ENCODE data around the gene GSG1. TPM values are rescaled to one million over a fixed set of nuclear protein-coding genes. Genes with fewer than 3 reads are reported as not detected.
"Not testable (repeated sequence)": the region's sequence is repeated elsewhere in the genome, so short reads cannot be mapped to it uniquely, and the experiment has no call there.

GSG1 gene
- polyA plus RNA-seq, 1 donor = 19.1 TPM

DNA sequence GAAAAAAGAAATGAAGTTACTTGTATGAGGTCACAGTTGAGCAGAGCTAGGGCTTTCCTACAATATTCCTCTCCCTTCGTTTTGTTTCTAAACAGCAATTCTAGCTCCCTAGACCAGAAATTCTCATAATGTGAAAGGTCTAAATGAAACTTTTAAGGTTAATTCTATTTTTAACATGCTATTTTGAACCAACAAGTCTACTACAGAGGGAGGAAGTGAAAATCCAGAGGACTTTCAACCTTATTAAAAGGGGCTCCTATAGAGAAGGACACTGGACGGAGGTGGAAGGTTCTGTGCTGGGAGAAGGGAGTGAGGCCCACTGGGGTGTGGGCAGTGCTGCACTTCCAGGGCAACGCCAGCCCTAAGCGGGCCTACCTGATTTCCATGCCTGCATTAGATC, 13.4 kb downstream of the GSG1 start:
- DNase-seq = no peak

GRCh38 chr12:13088496-13088895, 15.0 kb downstream of the GSG1 start:
- DNase-seq = no peak

GRCh38 chr12:13087766-13088165, 15.7 kb downstream of the GSG1 start:
- no peak for DNase-seq

DNA sequence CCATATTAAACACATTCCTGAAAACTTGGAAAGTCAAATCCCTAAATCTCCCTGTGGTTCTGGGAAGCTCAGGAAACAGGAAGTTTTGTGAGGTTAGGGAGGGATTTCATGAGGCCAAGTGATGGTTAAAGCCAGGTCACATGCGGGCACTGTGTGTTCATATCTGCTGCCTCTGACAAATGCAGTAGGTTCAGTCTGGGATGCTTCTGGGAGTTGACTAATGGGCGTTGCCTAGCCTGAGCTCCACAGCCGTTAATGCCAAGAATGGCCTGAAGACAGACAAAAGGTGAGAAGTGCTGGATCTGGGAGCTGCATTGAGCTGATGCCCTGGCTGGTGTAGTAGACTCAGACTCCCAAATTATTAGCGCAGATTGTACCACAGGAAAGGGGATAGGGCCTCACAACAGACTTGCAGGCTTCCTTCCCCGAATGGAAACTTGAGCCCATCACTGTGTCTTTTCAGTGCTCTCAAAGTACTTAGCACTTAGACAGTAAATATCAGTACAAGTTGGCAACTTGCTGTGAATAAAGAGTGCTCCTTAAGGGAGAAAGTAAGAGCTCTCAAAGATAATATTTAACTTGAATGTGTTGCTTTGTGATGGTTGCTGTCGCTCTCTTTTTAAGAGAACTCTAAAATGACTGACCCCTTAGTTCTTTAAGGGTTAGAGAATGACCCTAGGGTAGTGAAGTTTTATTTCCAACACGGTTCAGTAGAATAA, 17.3 kb downstream of the GSG1 start:
- no peak for DNase-seq

DNA sequence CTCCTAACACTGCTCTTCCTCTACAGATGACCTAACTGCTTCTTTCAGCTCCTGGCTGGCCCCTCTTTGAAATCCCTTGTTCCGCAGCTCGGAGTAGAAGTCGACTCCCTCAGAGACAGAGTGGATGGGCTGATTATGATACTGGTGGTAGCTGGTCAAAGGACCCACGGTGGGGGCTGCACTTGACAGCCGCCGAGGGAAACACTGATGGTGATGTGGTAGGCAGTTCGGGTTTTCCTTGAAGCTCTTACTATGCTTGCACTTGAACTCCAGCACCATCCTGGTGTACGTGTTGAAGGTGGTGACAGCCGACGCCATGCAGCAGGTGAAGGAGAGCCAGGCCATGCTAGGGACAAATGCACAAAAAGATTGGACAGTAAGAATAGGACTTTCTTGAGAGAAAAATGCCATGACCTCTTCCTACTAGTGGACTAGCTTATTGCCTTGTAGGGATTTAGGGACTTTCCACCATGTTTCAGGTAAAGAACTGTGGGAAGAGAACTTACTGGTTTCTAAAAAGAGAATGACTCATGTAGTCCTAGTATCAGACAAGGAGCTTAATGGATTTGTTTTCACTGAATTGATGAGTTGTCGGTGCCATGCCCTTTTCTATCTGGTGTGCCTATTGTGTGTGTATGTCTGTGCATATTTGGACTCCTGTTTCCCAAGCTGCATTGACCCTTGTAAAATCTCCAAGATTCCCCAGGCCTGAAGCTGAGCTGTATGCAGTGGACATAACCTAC, 18.4 kb downstream of the GSG1 start:
- no peak for DNase-seq

GRCh38 chr12:13083638-13084037, 19.8 kb downstream of the GSG1 start:
- DNase-seq = not testable (repeated sequence)

DNA sequence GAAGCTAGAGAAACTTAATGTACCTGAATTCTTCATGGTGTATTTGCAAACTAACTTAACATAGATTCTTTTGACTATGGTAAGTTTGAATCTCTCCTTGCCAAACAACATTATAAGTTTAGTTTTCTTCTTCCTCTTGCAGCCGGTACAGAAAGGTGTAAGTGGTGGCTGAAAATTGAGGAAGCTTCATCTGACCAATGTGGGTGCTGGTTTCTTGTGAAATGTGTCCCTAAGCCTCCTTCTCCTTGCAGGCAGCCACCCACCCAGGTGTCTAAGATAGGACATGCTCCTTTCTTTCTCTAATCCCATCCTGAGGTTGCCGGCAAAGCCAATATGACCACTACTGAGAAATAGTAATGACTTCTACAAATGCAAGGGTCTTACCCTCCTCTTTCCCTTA, 20.6 kb downstream of the GSG1 start:
- no peak for DNase-seq

DNA sequence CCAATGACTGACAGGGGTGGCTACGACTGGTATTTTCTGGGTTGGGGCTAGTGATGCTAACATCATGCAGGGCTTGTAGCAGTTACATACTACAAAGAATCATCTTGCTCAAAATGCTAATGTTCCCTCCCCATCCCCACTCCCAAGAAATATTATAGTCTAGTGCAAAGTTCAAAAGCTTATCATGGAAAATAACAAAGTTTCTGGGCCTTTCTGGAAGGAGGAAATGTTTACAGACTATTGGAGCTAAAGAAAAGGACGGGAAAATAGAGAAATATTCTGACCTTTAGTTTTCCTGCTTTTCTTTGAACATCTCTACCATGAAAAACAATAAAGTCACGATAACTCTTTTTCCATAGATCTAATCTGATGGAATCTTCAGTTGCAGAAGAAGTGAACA, 23.2 kb downstream of the GSG1 start:
- DNase-seq = no peak

GRCh38 chr12:13079440-13079906, 24.0 kb downstream of the GSG1 start:
- DNase-seq = no peak

DNA sequence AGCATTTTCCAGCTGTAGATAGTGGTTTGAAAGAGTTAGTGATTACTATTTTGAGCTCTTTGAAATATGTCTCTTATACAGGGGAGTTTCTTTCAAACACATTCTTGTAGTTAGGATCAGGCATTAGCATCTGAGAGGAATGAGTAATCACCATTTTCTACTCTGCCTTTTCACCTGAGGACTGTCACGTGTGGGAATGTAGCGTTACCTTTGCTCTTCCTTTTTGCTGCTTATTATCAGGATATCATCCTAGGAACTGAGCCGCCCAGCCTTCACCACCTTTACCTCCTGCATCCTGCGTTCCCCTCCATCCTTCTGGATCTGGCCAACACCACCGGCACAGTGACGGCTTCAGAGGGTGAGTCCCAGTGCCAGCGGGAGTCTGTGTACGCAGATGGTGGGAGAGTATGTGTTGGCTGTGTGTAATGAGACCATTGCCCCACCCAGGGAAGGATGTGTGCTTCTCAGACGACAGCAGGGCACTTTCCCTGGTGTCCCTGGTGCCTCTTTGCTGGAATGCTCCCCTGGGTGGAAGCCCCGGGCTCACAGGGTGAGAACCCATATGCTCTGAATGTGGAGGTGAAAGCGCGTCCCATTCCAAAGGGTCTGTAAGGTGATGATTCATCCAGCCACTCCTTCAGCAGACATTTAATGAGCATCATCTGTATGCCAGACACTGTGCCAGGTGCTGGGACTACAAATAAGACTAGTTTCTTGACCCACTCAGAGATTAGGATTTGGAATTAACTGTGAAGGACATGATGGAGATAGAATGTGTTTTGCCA, 27.5 kb downstream of the GSG1 start:
- DNase-seq = no peak

DNA sequence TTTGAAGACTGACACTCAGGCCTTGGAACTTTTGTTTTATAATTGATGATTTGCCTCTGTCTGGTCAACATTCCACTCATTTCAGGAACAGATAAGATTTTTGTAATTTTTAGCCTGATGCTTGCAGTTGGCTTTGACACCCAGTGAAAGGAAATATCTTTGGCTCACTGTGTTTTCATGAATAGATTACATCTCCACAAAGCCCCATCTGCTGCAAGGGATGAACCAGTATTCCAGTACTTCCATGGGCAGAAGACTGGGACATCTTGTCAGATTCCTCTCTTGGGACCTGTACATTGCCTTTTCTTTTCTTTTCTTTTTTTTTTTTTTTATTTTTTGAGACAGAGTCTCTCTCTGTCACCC, 28.4 kb downstream of the GSG1 start:
- DNase-seq = no peak

DNA sequence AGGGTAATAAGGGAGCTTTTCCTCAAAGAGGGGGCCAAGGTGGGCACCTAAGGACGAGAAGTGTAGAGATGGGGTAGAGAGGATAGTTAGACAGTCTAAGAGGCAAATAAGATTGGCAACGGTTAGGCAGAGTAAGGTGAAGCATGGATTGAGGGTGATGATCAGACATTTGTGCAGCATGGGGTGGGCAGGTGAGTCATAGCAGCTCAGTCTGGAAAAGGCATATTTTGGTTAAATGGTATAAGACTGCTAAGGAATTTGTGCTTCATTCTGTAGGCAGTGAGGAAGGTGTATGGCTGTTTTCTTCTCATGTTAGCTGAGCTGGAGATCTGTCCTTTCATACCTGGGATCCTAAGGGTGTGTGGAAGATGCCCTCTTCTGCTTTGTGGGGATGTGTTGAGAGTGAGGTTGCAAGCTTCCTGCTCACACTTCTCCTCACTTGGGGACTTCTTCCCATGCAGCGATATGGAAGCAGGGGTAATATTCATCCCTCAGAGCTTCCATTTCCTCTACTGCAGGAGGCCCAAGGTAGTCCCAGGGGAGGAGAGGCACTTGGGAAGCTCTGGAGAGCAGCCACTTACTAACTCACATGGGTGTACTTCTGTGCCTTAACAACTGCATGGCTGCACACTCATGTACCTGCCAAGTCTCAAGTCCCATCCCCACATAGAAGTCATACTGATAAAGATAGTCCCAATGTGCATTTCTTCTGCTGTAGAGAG, 28.9 kb downstream of the GSG1 start:
- DNase-seq = no peak

DNA sequence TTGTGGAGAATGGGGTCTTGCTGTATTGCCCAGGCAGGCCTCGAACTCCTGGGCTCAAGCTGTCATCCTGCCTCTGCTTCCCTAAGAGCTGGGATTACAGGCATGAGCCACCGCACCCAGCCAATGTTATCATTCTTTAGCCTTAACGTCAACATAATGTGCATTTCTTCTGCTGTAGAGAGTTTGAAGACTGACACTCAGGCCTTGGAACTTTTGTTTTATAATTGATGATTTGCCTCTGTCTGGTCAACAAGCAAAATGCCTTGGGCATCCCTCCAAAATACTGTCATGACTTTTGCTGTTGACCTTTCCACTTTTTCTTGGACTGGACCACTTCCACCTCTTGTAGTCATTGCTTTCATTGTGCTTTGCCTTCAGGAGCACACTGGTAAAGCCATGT, 30.3 kb downstream of the GSG1 start:
- DNase-seq = no peak

GRCh38 chr12:13071305-13072280, 31.9 kb downstream of the GSG1 start:
- no peak for DNase-seq

GRCh38 chr12:13069380-13069779, 34.1 kb downstream of the GSG1 start:
- DNase-seq = no peak

DNA sequence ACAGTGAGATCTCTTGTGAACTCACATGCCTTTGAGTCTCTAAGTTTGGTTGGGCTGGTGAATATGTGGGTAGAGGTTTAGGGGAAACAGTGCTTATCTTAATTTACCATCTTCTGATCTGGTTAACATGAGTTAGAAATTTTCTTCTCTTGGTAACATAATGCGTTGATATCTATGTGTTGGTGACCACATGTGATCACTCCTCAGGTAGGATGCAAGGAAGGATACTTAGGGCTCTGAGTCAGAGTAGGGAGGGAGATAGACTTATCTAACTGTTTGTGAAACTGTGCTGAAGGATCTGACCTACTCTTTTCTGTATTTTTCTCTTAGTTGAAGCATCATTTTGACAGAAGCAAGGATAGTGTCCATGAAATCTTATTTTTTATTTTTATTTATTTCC, 36.1 kb downstream of the GSG1 start:
- DNase-seq = no peak

DNA sequence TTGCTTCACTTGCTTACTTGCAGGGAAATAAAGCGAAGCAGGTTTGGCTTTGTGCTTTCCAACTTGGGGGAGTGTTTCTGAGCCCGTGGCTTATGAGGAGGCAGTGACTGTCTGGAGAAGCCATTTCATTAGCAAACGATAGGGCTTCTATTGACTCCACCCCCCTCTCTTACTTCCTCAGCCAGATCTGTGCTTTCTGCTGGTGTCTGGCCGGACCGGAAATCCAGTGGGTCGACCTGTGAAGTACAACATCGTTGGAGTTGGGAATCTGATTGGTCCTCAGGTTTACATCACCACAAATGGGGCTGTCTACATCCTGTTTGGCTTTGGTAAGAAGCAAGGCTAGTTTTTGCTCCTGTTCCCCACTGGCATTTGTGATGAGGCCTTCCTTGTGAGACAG, 37.0 kb downstream of the GSG1 start:
- no peak for DNase-seq

DNA sequence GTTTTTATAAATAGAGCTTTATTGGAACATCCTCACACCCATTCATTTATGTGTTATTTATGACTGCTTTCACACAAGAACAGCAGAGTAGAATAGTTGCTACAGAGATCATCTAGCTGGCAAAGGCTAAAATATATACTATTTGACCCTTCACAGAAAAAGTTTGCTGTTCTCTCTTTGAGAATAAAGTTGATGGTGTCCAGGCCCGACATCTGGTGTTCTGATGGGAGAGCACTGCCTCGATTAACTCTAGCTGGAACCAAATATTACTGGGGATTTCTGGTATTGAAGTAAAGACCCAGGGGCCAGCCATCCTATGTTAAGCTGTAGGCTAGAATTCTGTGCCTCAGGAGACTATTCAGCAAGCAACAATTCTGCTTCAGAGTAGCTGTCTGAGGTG, 37.5 kb downstream of the GSG1 start:
- DNase-seq = no peak

DNA sequence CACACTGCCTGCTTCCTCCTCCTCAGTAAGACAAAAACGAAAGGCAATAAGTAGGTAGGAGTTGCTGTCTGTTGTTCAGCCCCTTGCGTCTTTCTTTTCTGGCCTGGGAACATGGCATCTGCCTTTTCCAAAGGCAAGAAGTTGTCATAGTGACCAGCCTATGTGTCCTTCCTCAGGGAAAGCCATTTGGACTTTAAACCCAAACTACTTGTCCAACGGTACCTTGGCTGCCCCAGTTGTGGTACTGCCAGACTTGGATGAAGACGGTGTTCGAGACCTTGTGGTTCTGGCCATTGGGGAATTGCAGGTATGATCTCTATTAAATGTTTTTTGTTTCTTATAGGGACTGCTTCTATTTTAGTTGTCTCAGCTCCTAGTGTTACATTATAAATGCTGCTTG, 40.8 kb downstream of the GSG1 start:
- no peak for DNase-seq

GRCh38 chr12:13061377-13061776, 42.1 kb downstream of the GSG1 start:
- no peak for DNase-seq

- no peak for DNase-seq
Observed at GRCh38 chr12:13060581-13060980, 42.9 kb downstream of the GSG1 start.

DNA sequence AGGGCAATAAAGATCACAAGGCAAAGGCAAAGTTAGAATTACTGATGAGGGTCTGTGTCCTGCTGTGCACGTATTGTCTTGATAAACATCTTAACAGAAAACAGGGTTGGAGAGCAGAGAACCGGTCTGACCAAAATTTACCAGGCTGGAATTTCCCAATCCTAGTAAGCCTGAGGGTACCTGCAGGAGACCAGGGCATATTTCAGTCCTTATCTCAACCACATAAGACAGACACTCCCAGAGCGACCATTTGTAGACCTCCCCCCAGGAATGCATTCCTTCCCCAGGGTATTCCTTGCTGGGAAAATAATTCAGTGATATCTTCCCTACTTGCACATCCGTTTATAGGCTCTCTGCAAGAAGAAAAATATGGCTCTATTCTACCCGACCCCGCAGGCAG, 49.9 kb downstream of the GSG1 start:
- not testable (repeated sequence) for DNase-seq
